Activated T-cell treated with anti-CD3 and anti-CD28 coated beads, Interleukin-2, amount 50 U/mL, for 72 hours (primary cell): ENCODE data around the gene ARHGAP44. TPM values are rescaled to one million over a fixed set of nuclear protein-coding genes. Genes with fewer than 3 reads are reported as not detected.

ENCODE experiments used
- ATAC-seq, 2 donors: fragments of 150-1000 bp; cut with Tn5 transposase; replicated peaks in 1 of 2; 2 replicates each; pipeline ENCODE4 v1.10.0; 2021; ENCODE audit warnings: moderate library complexity in 2 of 2, mild to moderate bottlenecking in 1 of 2
- DNase-seq, 2 donors: peaks; one replicate each; pipeline ENCODE4 v3.0.0; 2021 to 2022; ENCODE audit warnings: mixed read lengths in 1 of 2
- H3K27ac Mint-ChIP-seq: one replicate; pipeline ENCODE4 v1.8.0; 2022; ENCODE audit warnings: mild to moderate bottlenecking, moderate library complexity, mixed read lengths
- H3K27me3 Mint-ChIP-seq: one replicate; pipeline ENCODE4 v1.8.0; 2022; ENCODE audit warnings: low read depth, mixed read lengths
- H3K36me3 Mint-ChIP-seq, 2 donors: one replicate each; pipeline ENCODE4 v1.8.0; 2022; ENCODE audit warnings: mixed read lengths in 2 of 2, mild to moderate bottlenecking in 1 of 2; ENCODE audit not compliant: insufficient read depth in 2 of 2
- H3K4me1 Mint-ChIP-seq: one replicate; pipeline ENCODE4 v1.8.0; 2022; ENCODE audit warnings: low read depth, mixed read lengths
- H3K4me3 Mint-ChIP-seq, 2 donors: one replicate each; pipeline ENCODE4 v1.8.0; 2022; ENCODE audit warnings: mild to moderate bottlenecking in 2 of 2, mixed read lengths in 2 of 2, moderate library complexity in 2 of 2
- H3K9me3 Mint-ChIP-seq, 2 donors: one replicate each; pipeline ENCODE4 v1.8.0; 2022; ENCODE audit warnings: mixed read lengths in 2 of 2
- total RNA-seq, 2 donors: library from RNA; stranded (reverse); gene quantifications; one replicate each; pipeline ENCODE4 v1.2.3, GENCODE V29; 2022

Gene ARHGAP44
- total RNA-seq, 2 donors from 2014 or later = 0.55 TPM; not detected in 1

GRCh38 chr17:13036751-13037150, 247.5 kb downstream of the ARHGAP44 start:
- no peak overlapping the region for H3K27ac Mint-ChIP-seq
- peaks cover 4 to 6% of the 10 kb centered on the region in 2 donors for H3K9me3 Mint-ChIP-seq

GRCh38 chr17:13038931-13039665, 249.8 kb downstream of the ARHGAP44 start:
- H3K4me1 Mint-ChIP-seq = no peaks in the 10 kb centered on the region
- H3K27ac Mint-ChIP-seq = no peak overlapping the region
- DNase-seq (no peak), ATAC-seq (no peak)
- peaks cover 0 to 8% of the 10 kb centered on the region in 2 donors for H3K36me3 Mint-ChIP-seq
- H3K9me3 Mint-ChIP-seq = peaks cover 4 to 6% of the 10 kb centered on the region in 2 donors
- no peak overlapping the region for H3K4me3 Mint-ChIP-seq
- peaks cover 7% of the 10 kb centered on the region for H3K27me3 Mint-ChIP-seq

More at GRCh38 chr17:13036751-13037150, 247.5 kb downstream of the ARHGAP44 start:
- peaks cover 0 to 8% of the 10 kb centered on the region in 2 donors for H3K36me3 Mint-ChIP-seq
- DNase-seq (no peak), ATAC-seq (no peak)
- peaks cover 6% of the 10 kb centered on the region for H3K4me1 Mint-ChIP-seq
- H3K4me3 Mint-ChIP-seq = no peak overlapping the region
- H3K27me3 Mint-ChIP-seq = peaks cover 4% of the 10 kb centered on the region

Other genes starting within 250 kb of the ARHGAP44 start
- gene MYOCD, start 123.6 kb upstream of the ARHGAP44 start, total RNA-seq = not detected
- 10 to 100 TPM; 60.7 to 67.7 TPM for gene ELAC2, start 228.5 kb downstream of the ARHGAP44 start, total RNA-seq